HG03025 (cell line): ENCODE measurements around the gene STX19.
"Not testable (repeated sequence)": the region's sequence is repeated elsewhere in the genome, so short reads cannot be mapped to it uniquely, and the experiment has no call there.

Experiments used
- ATAC-seq: cut with Tn5 transposase; IDR thresholded peaks from one replicate; pipeline ENCODE4 v1.9.1; 2021; ENCODE audit warnings: mild to moderate bottlenecking, moderate library complexity; ENCODE audit not compliant: unreplicated experiment, low FRiP score

The STX19 gene, protein sequence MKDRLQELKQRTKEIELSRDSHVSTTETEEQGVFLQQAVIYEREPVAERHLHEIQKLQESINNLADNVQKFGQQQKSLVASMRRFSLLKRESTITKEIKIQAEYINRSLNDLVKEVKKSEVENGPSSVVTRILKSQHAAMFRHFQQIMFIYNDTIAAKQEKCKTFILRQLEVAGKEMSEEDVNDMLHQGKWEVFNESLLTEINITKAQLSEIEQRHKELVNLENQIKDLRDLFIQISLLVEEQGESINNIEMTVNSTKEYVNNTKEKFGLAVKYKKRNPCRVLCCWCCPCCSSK

DNA sequence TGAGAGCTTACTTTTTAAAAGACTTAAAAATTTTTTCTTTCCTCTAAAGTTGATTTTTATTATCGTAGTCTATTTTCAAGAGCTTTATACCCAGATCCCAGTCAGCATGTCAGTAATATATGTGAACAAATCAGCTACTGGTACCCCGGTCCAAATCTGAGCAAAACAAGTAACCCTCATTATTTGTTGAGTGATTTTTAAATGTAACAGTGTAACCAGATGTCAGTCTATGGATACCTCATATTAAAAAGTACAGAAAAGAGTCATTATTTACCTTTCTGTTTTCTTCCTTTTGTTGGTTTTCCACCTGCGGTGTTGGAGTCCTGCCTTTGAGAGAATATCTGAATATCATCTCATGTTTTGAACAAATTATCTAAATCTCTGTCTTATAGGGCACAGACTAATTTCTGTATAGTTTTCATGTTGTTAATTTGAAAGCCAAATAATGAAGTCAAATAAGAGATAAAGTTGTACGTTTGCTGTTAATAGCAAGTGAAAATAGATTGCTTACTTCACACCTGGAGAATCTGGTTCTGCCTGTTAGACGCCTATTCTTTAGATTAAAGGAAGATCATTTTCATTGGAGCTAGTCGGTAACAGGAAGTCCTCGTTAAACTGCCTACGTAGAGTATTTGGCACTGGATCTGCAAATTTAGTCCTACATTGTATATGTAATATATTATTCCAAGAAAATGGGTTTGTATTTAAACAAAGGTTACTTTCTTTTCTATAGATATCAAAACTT, at the start of gene STX19:
TSS of gene STX19 (minus strand) at position 505 of the 745 bp plus-strand sequence. CDS start 13,328 bp downstream, outside the sequence.
- ATAC-seq = no peak

GRCh38 chr3:94076055-94076454, 47.7 kb upstream of the STX19 start:
- no peak for ATAC-seq

DNA sequence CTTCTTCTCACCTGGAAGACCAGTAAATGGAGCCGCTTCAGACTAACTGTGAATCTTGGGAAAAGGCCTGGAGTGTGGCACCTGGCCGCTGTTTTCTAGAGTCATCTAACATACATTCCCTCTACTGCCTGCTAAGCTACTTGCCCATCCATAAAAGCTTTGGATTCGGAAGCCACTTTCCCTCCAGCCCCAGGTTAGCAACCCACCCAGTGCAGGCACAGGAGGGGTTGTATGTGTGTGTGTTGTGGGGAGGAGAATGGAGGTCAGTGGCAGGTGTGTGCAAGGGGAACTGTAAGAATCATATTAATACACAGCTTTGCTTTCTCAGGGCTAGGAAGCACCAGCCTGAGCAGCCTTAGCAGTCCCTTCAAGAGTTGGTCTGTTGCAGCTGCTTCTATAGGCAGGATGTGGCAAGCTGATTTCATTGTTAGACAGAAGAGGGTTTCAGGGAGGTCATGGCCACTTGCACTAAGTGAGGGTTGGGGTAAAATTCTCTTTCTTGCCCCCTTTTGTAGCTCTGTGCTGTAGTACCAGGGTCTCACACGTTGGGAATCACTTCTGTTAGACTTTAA, 43.4 kb upstream of the STX19 start:
- ATAC-seq = peak; percentile 46

DNA sequence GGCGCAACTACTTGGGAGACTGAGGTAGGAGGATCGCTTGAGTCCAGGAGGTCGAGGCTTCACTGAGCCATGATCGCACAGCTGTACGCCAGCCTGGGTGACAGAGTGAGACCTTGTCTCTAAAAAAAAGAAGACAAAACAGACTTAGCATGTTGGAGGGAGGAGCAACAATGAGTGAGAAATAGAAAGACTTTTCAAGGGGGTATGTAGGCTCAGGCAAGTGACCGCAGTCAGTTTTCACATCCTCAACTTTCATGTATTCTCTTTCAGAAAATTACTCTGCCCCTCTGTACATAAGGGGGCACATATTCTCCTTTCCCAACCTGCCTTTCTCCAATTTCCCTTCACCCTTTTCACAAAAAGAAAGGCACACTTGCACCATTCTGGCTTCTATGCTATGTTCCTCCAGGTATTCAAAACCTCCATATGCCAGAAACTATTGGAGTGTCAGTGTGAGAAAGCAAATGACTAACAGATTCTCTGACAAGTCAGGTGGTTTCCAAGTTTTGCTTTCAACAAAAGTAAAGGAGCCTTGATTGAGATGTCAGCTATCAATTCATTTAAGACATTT, 42.0 kb upstream of the STX19 start:
- peak; percentile 83 for ATAC-seq

DNA sequence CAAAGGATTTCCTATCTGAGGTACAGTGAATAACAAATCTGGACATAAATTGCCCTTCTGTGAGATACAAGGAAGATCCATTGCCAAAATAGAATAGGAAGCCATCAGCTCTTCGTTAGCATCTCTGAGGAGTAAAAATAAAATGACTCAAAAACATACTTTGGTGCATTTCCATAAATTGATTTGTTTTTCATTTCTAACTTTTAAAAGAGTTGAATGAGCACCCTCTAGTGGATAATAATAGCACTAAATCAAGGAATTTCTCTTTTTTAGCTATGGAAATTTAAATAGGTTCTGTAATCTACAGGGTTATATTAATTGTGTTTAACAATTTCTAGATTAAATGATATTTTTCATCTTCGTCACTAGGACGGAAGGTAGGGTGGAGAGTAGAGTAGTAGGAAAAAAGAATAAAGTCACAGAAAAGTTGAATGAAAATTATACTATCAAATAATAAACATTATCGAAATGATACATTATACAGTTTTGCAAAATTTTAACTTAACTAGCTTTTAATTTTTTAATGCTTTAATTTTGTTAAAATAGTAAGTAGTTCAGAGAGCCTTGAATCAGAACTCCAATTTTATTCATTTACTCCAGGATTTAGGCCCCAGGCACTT, 40.9 kb upstream of the STX19 start:
- ATAC-seq = no peak

DNA sequence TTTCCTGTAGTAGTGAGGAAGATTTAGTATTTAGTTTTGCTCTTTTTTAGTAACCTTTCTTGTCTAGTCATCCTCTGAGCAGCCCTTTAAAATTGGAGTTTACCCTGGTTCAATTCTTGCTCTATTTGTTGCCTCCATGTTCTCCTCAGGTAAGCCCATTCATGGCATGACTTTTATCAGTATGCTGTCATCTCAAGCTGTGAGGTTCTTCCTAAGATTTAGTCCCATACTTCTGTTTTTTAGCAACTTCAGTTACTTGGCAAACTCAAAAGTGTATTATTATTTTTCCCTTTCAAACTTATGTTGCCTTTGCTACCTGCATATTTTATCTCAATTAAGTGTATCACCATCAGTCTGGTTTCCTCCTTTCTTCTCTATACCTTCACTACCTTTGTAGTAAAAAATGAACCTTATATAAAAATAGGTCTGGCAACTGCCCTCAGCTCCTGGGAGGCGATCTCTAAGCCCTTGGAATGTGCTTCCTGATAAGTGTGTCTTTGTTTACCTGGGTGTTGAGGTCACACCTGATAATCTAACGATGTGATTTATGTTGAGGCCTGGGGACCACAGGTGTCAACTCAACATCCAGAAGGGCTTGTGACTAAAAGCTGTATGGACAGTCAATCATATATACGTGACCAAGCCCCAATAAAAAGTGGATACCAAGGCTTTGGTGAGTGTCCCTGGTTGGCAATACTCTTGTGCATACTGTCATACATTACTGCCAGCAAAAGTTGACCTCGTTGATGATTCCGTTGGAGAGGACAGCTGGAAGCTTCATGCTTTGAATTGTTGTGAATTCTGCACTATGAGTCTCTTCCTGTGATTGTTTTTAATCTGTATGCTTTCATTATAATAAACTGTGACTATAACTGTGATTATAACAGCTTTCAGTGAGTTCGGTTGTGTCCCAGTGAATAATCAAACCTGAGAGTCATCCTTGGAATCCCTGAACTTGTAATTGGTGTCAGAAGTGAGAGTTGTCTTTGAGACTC, 38.4 kb upstream of the STX19 start:
- ATAC-seq = no peak

GRCh38 chr3:94065819-94066480, 37.6 kb upstream of the STX19 start:
- ATAC-seq = no peak

DNA sequence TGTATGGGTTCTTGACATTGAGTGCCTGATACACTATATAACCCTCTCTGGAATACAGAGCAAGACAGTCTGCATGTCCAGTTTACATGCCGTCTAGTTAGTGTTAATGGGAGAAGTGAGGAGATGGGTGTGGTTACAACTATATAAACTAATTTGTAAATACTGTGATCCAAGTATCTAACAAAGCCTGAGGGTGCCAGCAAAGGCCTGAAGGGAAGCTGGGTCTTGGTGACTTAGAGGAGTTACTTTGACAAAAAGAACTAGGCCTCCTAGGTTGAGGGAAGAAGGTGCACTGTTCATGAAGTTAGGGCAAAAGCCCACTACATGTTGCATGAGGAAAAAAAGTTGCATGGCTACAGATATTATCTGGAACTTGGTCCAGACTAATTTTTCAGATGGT, 36.7 kb upstream of the STX19 start:
- ATAC-seq = no peak

GRCh38 chr3:94064243-94064860, 36.0 kb upstream of the STX19 start:
- no peak for ATAC-seq

GRCh38 chr3:94063496-94064119, 35.2 kb upstream of the STX19 start:
- ATAC-seq = no peak

DNA sequence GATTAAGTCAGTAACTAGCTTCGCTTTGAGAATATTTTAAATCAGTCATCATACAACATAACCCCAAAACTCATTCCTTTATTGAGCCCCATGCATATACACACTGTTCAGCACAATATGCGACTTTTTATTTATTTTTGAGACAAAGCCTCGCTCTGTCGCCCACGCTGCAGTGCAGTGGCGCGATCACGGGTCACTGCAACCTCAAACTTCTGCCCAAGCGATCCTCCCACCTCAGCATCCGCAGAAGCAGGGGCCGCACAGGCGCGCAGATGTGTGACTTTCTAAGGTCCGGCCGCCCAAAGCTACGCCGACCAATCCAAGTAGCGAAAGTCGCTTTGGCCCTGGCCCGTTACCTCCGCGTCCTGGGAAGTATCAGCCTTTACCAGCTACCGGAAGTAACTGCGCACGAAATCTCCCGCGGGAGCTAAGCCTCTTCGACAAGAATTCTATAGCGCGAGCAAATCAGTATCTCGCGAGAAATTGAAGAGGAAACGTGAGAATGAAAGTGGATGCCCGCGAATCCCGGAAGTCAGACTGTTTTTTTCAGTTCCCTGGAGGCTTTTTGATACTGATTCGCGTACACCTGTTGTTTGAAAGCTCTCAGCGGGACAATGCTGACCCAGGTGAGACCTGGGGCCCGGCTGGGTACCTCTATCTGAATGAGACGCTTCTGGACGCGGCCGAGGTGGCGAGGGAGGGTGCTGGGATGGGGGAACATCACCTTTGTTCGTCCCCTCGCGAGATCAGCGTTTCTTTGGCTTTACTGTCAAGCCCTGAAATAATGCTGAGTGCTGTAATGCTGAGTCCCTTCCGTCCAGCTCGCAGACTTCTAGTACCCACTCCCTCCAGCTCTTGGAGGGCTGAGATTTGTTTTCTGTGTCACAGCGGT, 34.4 kb upstream of the STX19 start, which contains the start of the genes DHFR2 and NSUN3:
TSS of gene DHFR2 (minus strand) at position 404 of the 892 bp plus-strand sequence. CDS start 1,405 bp downstream, outside the sequence.
TSS of gene NSUN3 (plus strand) at position 549 of the 892 bp plus-strand sequence. CDS start at position 615, 66 bp downstream.
- peak; percentile 96 for ATAC-seq

- no peak for ATAC-seq
Observed at GRCh38 chr3:94061297-94061696, 32.9 kb upstream of the STX19 start.

DNA sequence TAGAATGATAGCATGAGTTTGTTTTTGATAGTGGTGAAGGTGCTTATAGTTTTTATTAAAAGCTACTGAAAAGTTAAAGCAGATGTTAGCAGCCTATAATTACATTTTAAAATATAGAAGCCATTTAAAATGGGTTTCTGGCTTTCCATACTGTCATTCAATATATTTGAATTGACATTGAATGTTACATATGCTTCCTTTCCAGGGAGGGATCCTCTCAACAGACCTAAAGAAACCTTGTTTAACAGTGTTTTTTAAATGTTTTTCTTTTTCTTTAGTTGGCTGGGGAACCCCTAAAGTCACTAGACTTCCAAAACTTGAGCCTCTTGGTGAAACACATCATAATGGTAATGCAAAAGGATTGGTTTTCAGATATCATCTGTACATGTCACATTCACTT, 22.1 kb upstream of the STX19 start:
- ATAC-seq = no peak

DNA sequence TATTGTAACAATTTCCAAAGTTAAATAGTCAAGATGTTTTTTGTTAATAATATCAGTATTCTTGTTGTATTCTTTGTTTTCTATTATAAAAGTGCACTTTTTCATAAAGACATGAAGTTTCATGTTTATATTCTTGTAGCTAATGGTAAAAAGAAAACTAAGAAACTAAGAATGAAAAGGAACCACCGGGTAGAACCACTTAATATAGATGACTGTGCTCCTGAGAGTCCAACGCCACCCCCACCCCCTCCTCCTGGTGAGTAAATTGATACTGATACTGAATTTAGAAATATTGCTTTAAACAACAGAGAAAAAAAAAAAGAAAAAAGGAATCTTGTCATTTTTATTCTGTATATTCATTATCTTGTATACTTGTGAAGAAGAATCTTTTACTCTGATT, 20.9 kb upstream of the STX19 start:
- no peak for ATAC-seq

GRCh38 chr3:94046533-94046932, 18.1 kb upstream of the STX19 start:
- ATAC-seq = no peak

DNA sequence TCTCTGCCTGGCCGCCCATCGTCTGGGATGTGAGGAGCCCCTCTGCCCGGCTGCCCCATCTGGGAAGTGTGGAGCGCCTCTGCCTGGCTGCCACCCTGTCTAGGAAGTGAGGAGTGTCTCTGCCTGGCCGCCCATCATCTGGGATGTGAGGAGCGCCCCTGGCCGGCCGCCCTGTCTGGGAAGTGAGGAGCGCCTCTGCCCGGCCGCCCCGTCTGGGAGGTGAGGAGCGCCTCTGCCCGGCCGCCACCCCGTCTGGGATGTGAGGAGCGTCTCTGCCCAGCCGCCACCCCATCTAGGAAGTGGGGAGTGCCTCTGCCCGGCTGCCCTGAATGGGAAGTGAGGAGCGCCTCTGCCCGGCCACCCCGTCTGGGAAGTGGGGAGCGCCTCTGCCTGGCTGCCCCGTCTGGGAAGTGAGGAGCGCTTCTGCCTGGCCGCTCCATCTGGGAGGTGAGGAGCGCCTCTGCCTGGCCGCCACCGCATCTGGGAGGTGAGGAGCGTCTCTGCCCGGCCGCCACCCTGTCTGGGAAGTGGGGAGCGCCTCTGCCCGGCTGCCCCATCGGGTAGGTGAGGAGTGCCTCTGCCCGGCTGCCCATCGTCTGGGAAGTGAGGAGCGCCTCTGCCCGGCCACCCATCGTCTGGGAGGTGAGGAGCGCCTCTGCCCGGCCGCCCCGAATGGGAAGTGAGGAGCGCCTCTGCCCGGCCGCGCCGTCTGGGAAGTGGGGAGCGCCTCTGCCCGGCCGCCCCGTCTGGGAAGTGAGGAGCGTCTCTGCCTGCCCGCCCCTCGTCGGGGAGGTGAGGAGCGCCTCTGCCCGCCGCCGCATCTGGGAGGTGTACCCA, 15.9 kb upstream of the STX19 start:
- not testable (repeated sequence) for ATAC-seq
